Nephron (organoid): Measurements from ENCODE around the gene ABRACL.
"Not testable (repeated sequence)": the region's sequence is repeated elsewhere in the genome, so short reads cannot be mapped to it uniquely, and the experiment has no call there.

Source experiments
- H3K27ac Mint-ChIP-seq, 3 experiments: 2 replicates each; pipeline ENCODE4 v1.8.0; 2020; ENCODE audit warnings: mixed read lengths in 3 of 3, mild to moderate bottlenecking in 2 of 3, moderate library complexity in 1 of 3
- H3K27me3 Mint-ChIP-seq: 2 replicates; pipeline ENCODE4 v1.8.0; 2021; ENCODE audit warnings: low read depth, mild to moderate bottlenecking, moderate library complexity, mixed read lengths
- H3K36me3 Mint-ChIP-seq: 2 replicates; pipeline ENCODE4 v1.8.0; 2020; ENCODE audit warnings: low read depth, mixed read lengths
- H3K4me1 Mint-ChIP-seq: 2 replicates; pipeline ENCODE4 v1.8.0; 2020; ENCODE audit warnings: mixed read lengths
- H3K4me3 Mint-ChIP-seq, 3 experiments: 2 replicates each; pipeline ENCODE4 v1.8.0; 2020; ENCODE audit warnings: mild to moderate bottlenecking in 3 of 3, mixed read lengths in 3 of 3, moderate library complexity in 2 of 3
- H3K9me3 Mint-ChIP-seq: 2 replicates; pipeline ENCODE4 v1.8.0; 2020; ENCODE audit warnings: mixed read lengths
- CTCF ChIP-seq, 3 experiments: fragments of 200-600 bp; sonication (generic); IDR thresholded peaks; one replicate each; pipeline ENCODE4 v1.5.0; 2021; ENCODE audit warnings: antibody characterized with exemption in 3 of 3; ENCODE audit not compliant: unreplicated experiment in 3 of 3

ABRACL gene

GRCh38 chr6:138987080-138987642 lies 41.4 kb upstream of the ABRACL start:
- H3K9me3 Mint-ChIP-seq: no peaks in the 10 kb centered on the region
- H3K27me3 Mint-ChIP-seq: no peaks in the 10 kb centered on the region
- H3K4me1 Mint-ChIP-seq: peaks cover 25% of the 10 kb centered on the region
- peak overlapping the region; percentile 83 to 91 (median 89) for H3K4me3 Mint-ChIP-seq
- TF ChIP-seq CTCF (IDR thresholded peaks at IDR 0.05; ENCODE audit: unreplicated experiment in 3 of 3): no peak
- H3K27ac Mint-ChIP-seq: peak overlapping the region; percentile 72 to 83 (median 73)
- H3K36me3 Mint-ChIP-seq: no peaks in the 10 kb centered on the region

- Mint-ChIP-seq H3K27ac (peak within 1 kb of the TSS; percentile 84 to 94 (median 93)), H3K9me3 (no peaks in the 10 kb centered on the region), H3K4me1 (peaks cover 25% of the 10 kb centered on the region), H3K27me3 (no peaks in the 10 kb centered on the region), H3K36me3 (no peaks in the 10 kb centered on the region), H3K4me3 (peak within 1 kb of the TSS; percentile 91 to 93 (median 92))
- peak; percentile 99 to 100 (median 99) for TF ChIP-seq CTCF (IDR thresholded peaks at IDR 0.05; ENCODE audit: unreplicated experiment in 3 of 3)
Measured at GRCh38 chr6:138987643-138988468, 40.7 kb upstream of the ABRACL start, which contains the start of gene REPS1. REPS1 (minus strand) TSS chr6:138988253; CDS start chr6:138987682, 571 bp downstream.

GRCh38 chr6:138988469-138988834 lies 40.1 kb upstream of the ABRACL start:
- peak overlapping the region; percentile 84 to 94 (median 93) for H3K27ac Mint-ChIP-seq
- peaks cover 25% of the 10 kb centered on the region for H3K4me1 Mint-ChIP-seq
- peak; percentile 5 to 31 (median 13) for TF ChIP-seq CTCF (IDR thresholded peaks at IDR 0.05; ENCODE audit: unreplicated experiment in 3 of 3)
- H3K9me3 Mint-ChIP-seq: no peaks in the 10 kb centered on the region
- no peaks in the 10 kb centered on the region for H3K36me3 Mint-ChIP-seq
- no peaks in the 10 kb centered on the region for H3K27me3 Mint-ChIP-seq
- H3K4me3 Mint-ChIP-seq: peak overlapping the region; percentile 91 to 93 (median 92)

GRCh38 chr6:138989098-138989983 lies 39.2 kb upstream of the ABRACL start:
- Mint-ChIP-seq H3K9me3 (no peaks in the 10 kb centered on the region), H3K36me3 (no peaks in the 10 kb centered on the region), H3K27me3 (no peaks in the 10 kb centered on the region), H3K4me3 (peak overlapping the region; percentile 91 to 93 (median 92)), H3K27ac (peak overlapping the region in 2 of 3 experiments; percentile 6 to 93), H3K4me1 (peaks cover 25% of the 10 kb centered on the region)
- no peak for TF ChIP-seq CTCF (IDR thresholded peaks at IDR 0.05; ENCODE audit: unreplicated experiment in 3 of 3)

- Mint-ChIP-seq H3K4me1 (peaks cover 20% of the 10 kb centered on the region), H3K27me3 (no peaks in the 10 kb centered on the region), H3K36me3 (no peaks in the 10 kb centered on the region), H3K27ac (no peak overlapping the region), H3K4me3 (peak overlapping the region in 1 of 3 experiments; percentile 31), H3K9me3 (no peaks in the 10 kb centered on the region)
- TF ChIP-seq CTCF (IDR thresholded peaks at IDR 0.05; ENCODE audit: unreplicated experiment in 3 of 3): no peak
Measured at GRCh38 chr6:138991206-138991605, 37.3 kb upstream of the ABRACL start.

GRCh38 chr6:138992965-138993364 lies 35.6 kb upstream of the ABRACL start:
- H3K36me3 Mint-ChIP-seq, H3K27me3 Mint-ChIP-seq, H3K4me1 Mint-ChIP-seq, H3K9me3 Mint-ChIP-seq, H3K27ac Mint-ChIP-seq: not testable (repeated sequence)
- H3K4me3 Mint-ChIP-seq: peak overlapping the region in 1 of 3 experiments; percentile 33

GRCh38 chr6:138993410-138993809 lies 35.1 kb upstream of the ABRACL start:
- H3K4me1 Mint-ChIP-seq, H3K36me3 Mint-ChIP-seq, H3K27ac Mint-ChIP-seq, H3K9me3 Mint-ChIP-seq, H3K4me3 Mint-ChIP-seq, H3K27me3 Mint-ChIP-seq: not testable (repeated sequence)
